GM12875 (cell line): ENCODE data around the gene NAXD.
"Not testable (repeated sequence)": the region's sequence is repeated elsewhere in the genome, so short reads cannot be mapped to it uniquely, and the experiment has no call there.

Experiments
- H3K4me3 ChIP-seq: one replicate; pipeline ENCODE4 v1.5.1; 2011; ENCODE audit warnings: low read depth, low read length, control low read depth
- CTCF ChIP-seq: IDR thresholded peaks from 2 replicates; pipeline ENCODE4 v1.5.1; 2011; ENCODE audit warnings: low read depth, mild to moderate bottlenecking, control low read depth, inconsistent platforms, low read length, moderate library complexity, borderline replicate concordance; ENCODE audit not compliant: insufficient read depth

NAXD gene

GRCh38 chr13:110628952-110629701, 13.8 kb downstream of the NAXD start:
- no peak overlapping the region for H3K4me3 ChIP-seq

GRCh38 chr13:110629735-110630134, 14.4 kb downstream of the NAXD start:
- H3K4me3 ChIP-seq, result no peak overlapping the region
- no peak for TF ChIP-seq CTCF

More at GRCh38 chr13:110628952-110629701, 13.8 kb downstream of the NAXD start:
- no peak for TF ChIP-seq CTCF

GRCh38 chr13:110630566-110631119, 15.3 kb downstream of the NAXD start:
- no peak for TF ChIP-seq CTCF
- no peak overlapping the region for H3K4me3 ChIP-seq

- H3K4me3 ChIP-seq, result not testable (repeated sequence)
Observed at GRCh38 chr13:110632255-110632654, 16.9 kb downstream of the NAXD start.

- no peak overlapping the region for H3K4me3 ChIP-seq
- no peak for TF ChIP-seq CTCF
Observed at GRCh38 chr13:110633776-110634175, 18.4 kb downstream of the NAXD start.

GRCh38 chr13:110634558-110634957, 19.2 kb downstream of the NAXD start:
- no peak for TF ChIP-seq CTCF
- H3K4me3 ChIP-seq, result no peak overlapping the region

- no peak overlapping the region for H3K4me3 ChIP-seq
- TF ChIP-seq CTCF, result no peak
Observed at GRCh38 chr13:110635405-110636002, 20.2 kb downstream of the NAXD start.
